NCI-H82 treated with DMSO at 0.1 percent for 48 hours (cell line): ENCODE measurements around the gene FAM169A.
"Not testable (repeated sequence)": the region's sequence is repeated elsewhere in the genome, so short reads cannot be mapped to it uniquely, and the experiment has no call there.

Experiments used
- DNase-seq: peaks from one replicate; lab custom pipeline; 2025; ENCODE audit not compliant: unreplicated experiment; lab: John Stamatoyannopoulos, UW

Gene FAM169A

DNA sequence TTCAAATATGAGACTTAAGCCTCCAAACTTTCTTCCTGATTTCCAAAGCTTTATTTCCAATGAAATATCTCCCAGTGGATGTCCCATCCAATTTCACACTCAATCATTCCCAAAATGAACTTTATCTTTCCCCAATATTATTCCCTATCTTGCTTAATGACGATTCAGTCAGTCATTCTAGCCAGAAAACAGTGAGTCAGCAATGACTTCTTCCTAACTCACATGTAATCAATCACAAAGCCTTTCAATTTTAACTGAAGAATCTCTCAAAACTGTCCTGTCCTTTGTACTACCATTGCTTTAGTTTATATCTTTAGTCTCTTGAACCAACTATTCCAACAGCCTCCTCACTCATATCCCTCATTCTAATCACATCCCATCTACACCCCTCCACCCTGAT is 64.2 kb downstream of the FAM169A start:
- no peak for DNase-seq

DNA sequence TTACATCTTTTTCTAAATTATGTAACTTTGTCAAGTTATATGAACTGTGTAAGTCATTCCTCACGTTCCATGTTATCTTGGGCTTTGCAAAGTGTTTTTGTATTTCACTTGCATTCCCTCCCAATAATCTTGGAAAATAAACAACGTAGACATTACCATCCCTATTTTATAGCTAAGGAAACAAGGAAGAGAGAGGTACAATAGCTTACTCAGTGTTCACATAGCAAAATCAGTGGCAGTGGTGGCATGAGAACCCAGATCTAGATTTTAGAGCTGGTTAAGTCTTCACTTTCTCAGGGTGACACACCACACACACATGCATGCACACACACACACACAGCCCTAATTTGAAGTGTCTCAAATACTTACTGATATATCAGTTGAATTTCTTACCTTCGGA is 65.0 kb downstream of the FAM169A start:
- DNase-seq = no peak

DNA sequence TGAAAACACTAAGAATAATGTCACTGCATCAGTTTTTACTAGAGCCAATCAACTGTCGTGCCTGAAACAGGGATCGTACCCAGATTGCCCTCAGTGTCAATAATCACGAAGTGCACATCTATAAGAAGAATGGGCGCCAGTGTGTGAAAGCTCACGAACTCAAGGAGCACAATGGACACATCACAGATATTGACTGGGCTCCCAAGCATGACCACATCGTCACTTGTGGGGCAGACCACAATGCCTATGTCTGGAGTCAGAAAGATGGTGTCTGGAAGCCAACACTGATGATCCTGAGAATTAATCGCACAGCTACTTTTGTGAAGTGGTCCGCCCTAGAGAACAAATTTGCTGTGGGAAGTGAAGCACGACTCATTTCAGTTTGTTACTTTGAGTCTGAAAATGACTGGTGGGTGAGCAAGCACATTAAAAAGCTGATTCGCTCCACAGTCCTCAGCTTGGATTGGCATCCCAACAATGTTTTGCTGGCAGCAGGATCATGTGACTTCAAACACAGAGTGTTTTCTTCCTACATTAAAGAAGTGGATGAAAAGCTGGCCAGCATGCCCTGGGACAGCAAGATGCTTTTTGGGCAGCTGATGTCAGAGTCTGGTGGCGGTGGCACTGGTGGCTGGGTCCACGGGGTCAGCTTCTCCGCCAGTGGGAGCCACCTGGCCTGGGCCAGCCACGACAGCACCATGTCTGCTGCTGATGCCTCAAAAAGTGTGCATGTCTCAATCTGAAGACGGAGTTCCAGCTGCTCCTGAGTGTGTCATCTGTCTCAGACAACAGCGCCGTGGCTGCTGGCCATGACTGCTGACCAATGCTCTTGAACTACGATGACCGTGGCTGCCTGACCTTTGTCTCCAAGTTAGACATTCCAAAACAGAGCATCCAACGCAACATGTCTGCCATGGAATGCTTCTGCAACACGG is 66.9 kb downstream of the FAM169A start:
- no peak for DNase-seq

DNA sequence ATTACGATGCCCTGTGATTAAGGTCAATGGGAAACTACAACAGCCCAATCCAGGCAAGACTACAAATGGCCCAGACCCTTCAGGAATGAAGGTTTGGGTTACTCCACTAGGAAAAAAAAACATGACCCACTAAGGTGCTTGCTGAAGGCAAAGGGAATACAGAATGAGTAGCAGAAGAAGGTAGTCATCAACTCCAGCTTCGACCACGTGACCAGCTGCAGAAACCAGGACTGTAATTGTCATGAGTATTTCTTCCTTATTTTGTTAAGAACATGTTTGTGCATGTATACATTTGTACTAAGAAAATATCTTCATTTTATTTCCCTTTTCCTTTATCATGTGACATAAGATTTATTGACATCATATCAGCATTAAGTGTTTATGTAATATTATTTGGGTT is 74.5 kb downstream of the FAM169A start:
- DNase-seq = not testable (repeated sequence)

DNA sequence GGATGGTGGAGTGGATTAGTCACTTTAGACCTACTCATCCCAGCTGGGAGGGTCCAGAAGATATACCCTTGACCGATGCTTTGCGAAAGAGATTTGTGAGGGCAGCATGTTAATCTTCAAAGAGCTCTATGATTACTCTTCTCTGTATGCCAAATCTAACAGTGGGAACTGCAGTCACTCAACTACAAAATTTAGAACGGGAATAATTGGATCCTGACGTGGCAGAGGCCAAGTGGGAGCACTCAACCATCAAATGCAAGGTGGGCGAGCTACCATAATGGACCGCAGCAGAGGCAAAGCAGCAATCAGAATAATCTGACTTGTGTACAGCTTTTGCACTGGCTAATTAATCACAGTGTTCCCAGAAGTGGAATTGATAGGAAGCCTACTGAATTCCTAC is 78.8 kb downstream of the FAM169A start:
- DNase-seq = no peak

DNA sequence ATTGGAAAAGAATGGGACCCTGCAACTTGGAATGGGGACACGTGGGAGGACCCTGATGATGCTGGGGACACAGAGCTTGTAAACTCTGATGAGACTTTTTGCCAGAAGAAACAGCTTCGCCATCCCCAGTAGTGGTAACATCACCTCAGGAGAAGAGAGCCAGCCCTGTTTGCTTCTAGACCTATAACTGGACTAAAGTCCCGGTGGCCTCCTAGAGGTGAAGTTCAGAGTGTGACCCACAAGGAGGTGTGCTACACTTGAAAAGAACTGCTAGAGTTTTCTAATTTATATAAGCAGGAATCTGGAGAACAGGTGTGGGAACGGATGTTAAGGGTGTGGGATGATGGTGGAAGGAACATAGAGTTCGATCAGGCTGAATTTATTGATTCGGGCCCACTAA is 79.3 kb downstream of the FAM169A start:
- no peak for DNase-seq

DNA sequence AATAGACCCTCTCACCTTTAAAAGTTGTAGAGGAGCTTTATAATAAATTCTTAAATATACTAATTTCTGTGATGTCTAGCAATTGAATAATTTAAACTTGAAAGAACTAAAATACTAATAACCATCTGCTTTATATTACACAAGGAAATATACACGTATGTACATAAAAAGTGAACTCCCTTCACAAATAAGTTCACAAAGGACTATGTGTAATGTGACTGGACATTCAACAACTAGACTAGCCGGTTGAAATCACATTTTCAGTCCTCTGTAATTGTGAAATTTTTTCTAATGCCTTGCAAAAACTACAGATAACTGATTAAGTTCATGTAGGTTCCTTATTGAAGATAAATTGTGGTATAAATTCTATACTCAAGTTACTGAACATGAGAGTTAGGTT is 87.6 kb downstream of the FAM169A start:
- DNase-seq = no peak

DNA sequence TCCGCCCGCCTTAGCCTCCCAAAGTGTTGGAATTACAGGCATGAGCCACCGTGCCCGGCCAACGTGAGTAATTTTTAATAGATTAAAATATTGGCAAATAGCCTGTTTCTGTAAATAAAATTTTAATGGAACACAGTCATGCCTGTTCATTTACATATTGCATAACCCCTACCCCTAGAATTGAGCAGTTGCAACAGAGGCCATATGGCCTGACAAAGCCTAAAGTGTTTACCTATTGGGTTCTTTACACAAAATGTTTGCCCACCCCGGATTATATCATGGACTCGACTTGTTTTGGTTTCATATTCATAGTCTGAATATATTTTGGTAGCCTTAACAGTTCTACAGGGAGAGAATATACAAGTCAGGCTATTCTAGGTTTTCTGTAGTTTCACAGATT is 93.8 kb downstream of the FAM169A start:
- no peak for DNase-seq

DNA sequence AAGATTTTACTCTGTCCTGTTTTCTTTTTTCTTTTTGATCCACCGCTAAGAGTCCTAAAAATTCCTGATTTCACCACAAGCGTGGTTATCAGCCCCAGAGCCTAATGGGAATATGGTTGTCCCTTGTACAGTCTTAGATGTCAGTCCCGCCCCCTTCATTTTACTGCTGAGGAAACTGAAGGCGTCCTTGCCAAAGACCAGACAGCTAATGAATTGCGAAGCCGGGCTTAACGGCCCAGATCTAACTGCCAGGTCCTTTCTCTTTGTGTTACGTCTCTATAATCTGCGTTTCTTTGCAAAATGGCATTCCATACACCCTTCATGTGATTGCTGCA is 98.6 kb downstream of the FAM169A start:
- DNase-seq = no peak

DNA sequence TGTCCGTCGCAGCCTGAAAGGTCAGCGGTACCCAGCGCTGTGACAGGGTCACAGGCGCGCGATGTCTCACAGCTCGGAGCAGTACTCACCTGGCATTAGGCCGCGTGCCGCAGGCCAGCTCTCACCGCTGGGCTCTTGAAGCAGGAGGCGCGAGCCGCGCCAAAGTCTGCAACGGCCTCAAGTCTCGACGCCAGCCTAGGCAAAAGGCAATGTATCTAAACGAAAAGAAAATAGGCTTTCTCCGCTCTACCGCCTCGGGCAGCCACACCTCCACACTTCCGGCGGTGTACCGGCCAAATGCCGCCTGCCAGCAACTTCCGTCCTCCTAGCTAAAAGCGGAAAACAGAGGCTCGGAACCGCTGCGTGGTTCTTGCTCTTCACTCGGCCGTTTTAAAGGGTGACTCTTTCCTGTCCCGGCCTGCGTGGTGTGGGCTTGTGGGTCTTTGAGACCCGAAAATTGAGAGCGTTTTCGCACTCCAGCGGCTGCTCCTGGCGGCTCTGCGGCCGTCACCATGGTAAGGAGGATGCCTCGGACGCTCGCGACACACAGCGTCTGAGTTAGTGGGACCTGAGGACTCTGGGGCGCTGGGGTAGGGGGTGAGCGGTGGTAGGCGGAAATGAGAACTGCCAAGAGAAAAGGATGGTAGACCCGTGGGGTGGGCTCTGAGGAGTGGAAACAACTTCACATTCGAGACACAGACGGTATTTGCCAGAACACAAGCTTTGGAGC is 99.2 kb downstream of the FAM169A start, which contains the start of the genes GFM2 and NSA2:
GFM2 (minus strand) TSS at position 269 of the 730 bp plus-strand sequence. CDS start 3,375 bp downstream, outside the sequence.
NSA2 (plus strand) TSS at position 401 of the 730 bp plus-strand sequence; CDS start at position 513, 112 bp downstream.
- peak; percentile 67 for DNase-seq

DNA sequence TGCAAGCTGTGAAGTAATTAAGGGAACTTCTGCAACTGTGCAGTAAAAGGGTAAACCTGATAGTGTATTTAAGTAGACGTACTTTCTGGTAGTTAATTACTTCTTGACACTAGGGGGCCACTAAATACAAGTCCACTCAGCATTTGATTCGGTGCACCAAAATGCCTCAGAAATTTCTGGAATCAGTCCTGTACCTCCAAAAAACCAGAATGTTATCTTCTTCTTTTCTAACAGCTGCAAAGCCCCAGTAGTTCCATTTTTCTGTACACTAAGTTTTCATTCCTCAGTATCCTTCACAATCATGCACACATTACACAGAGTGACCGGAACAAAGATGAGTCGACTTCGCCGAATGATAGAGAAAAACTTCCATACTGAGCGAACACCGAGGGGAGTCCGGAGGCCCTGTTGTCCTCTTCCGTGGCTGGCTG is 99.8 kb downstream of the FAM169A start:
- peak; percentile 13 for DNase-seq

DNA sequence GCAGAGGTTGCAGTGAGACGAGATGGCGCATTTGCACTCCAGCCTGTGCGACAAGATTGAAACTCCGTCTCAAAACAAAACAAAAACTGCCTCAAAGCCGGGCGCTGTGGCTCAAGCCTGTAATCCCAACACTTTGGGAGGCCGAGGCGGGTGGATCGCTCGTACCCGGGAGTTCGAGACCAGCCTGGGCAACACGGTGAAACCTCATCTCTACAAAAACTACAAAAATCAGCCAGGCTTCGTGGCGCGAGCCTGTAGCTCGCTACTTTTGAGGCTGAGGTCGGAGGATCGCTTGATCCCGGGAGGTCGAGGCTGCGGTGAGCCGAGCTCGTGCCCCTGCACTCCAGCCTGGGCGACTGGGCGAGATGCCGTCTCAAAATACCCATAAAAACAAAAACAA is 100.3 kb downstream of the FAM169A start:
- DNase-seq = no peak

DNA sequence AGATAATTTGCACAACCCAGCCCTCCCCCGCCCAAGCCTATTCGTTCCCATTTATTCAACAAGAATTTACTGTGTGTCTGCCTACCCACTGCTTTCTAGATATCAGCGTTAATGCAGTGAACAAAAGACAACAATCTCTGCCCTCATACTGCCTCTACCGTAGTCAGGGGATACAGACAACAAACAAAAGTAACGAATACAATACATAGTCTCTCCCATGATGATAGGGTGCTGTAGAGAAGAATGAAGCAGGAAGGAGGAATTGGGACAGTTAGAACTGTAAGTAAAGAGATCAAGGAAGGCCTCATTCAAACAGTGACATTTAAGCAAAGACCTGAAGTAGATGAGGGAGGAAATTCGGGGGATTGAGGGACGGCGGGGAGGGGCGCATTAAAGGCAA is 101.0 kb downstream of the FAM169A start:
- DNase-seq = no peak

DNA sequence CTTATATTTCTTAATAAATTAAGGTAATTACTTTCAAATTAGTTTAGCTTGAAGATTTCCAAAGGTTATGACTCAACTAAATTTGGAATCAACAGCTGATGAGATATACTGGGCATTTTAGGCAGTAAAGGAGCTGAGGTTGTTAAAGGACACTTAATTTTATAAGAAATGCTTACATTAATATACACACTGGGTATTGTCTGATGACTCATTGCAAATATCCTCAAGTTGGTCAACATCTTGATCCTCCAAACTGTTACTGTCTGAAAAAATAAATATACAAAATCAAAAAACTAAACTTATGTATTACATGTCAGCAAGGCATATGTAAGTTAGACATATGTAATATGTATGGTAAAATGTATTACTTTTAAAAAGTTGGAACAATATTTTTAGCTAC is 102.7 kb downstream of the FAM169A start:
- DNase-seq = no peak

DNA sequence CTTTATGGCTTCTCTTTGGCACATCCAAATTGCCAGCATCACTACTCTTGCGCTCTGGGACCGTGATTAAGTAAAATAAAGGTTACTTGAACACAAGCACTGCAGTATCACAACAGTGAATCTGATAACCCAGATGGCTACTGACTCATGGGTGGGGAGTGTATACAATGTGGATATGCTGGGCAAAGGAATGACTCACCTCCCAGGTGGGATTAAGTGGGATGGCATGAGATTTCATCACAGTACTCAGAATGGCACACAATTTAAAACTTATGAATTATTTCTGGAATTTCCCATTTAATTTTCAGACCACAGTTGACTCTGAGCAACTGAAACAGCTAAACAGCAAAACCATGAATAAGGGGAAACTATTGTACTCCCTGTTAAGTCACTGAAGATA is 103.6 kb downstream of the FAM169A start:
- no peak for DNase-seq

DNA sequence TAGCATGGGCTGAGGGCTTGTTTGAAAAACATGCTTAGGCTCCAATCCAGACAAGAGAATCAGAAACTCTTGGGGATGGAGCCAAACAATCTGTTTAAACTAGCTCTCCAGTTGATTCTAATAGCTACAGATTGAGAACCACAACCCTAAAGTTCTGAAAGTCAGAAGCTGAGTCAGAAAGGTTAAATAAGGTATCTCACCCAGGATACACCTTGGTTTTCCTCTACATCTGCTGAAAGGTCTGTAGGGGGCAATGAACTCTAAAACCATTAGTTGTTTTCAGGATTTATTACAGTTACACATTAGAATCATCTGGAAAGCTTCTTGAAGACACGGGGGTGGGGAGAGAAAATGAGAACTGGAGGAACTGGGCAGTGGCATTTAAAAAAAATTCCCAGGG is 104.9 kb downstream of the FAM169A start:
- no peak for DNase-seq

DNA sequence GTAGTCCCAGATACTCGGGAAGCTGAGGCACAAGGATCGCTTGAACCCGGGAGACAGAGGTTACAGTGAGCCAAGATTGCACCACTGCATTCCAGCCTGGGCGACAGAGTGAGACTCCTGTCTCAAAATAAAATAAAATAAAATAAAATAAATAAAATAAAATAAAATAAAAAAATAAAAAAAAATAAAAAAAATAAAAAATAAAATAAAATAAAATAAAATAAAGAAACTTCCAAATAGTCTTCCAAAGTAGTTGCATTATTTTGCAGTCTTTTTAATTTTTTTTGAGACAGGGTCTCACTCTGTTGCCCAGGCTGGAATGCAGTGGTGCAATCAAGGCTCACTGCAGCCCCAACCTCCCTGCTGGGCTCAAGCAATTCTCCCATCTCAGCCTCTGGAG is 117.4 kb downstream of the FAM169A start:
- not testable (repeated sequence) for DNase-seq

DNA sequence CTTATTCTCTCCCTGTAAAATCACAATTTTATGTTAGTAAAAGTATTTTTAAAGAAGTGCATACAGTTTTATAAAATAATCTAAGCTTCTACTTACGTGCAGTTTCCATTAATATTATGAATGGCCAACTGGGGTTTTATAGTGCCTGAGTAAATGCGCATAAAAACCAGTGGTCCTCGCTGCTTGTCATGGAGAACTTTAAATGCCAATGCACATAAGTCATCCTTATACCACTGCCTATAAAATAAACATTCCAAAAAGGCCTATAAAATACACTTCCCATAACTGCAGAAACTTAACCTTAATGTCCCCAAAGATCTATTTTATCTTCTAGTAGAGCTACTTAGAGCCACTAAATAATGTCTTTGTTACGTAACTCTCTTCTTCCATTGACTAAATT is 127.8 kb downstream of the FAM169A start:
- no peak for DNase-seq

DNA sequence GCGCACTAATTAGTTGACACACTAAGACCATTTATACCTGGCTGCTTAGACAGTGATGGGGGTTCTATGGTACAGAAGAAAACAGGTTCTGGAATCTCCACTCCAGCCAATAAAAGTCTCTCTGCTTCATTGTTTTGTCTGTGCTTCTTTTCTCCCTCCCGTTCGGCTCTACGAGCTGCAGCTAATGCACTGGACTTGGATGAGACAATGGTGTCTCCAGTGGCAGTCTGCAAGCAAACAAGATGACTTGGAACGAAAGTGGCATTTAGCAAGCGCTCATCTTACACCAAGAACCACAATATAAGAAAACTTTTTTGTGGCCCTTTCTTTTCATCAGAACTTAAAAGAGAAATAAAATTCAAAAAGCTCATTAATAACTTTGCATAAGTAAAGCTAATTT is 129.4 kb downstream of the FAM169A start:
- no peak for DNase-seq
